HepG2 (cell line): ENCODE measurements around the gene ABCA2. TPM values are rescaled to one million over a fixed set of nuclear protein-coding genes. Genes with fewer than 3 reads are reported as not detected.

Experiments
- ATAC-seq: fragments of 200-7000 bp; cut with Tn5 transposase; 3 replicates; pipeline ENCODE4 v1.9.1; 2020; ENCODE audit warnings: mild to moderate bottlenecking, moderate library complexity
- BruUV-seq: library from RNA; stranded (reverse); fragments of 400-500 nt; replicated peaks from 2 replicates; lab custom pipeline; 2021; lab: Mats Ljungman, UMichigan
- CTCF ChIA-PET: fragments of 300-600 bp; formaldehyde crosslinking; extraction: SDS; loops from one replicate; lab custom pipeline; 2021; ENCODE audit warnings: low total read pairs, inconsistent platforms, low intra/inter-chr PET ratio; lab: Yijun Ruan, JAX
- POLR2A ChIA-PET: fragments of 350-600 bp; sonication (Branson Sonifier 250); formaldehyde crosslinking; loops from one replicate; lab custom pipeline; 2020; ENCODE audit warnings: antibody characterized with exemption, inconsistent platforms; lab: Yijun Ruan, JAX
- DNase-seq: peaks from one replicate; pipeline ENCODE4 v3.0.0-alpha.2; 2015; ENCODE audit warnings: low spot score
- FAIRE-seq: peaks from 3 replicates; lab custom pipeline; 2011; peaks lifted over from hg19 to GRCh38; lab: Jason Lieb, UNC
- H2AFZ ChIP-seq: one replicate; pipeline ENCODE4 v1.6.1; 2011; ENCODE audit warnings: low read length, inconsistent platforms
- H3K27ac ChIP-seq: fragments of 300-600 bp; 3 replicates; pipeline ENCODE4 v1.8.0; 2011; ENCODE audit warnings: mixed run types, mild to moderate bottlenecking, mixed read lengths, low read length, inconsistent platforms; ENCODE audit not compliant: insufficient read depth; ENCODE audit errors: extremely low read length
- H3K27me3 ChIP-seq, 2 experiments: fragments of 200-600 bp in 1 of 2; 2 replicates in 1 of 2; 3 replicates in 1 of 2; pipeline versions ENCODE4 v1.6.0 to v1.8.0; 2011; ENCODE audit warnings: low read length in 2 of 2, mild to moderate bottlenecking in 2 of 2, moderate library complexity in 2 of 2, inconsistent platforms in 1 of 2; ENCODE audit not compliant: insufficient read depth in 2 of 2, control insufficient read depth in 1 of 2
- H3K36me3 ChIP-seq, 2 experiments: fragments of 200-600 bp in 1 of 2; replicated peaks in 1 of 2; 2 replicates in 1 of 2; 3 replicates in 1 of 2; pipeline versions ENCODE4 v1.5.1 to v1.8.0; 2011; ENCODE audit warnings: low read length in 2 of 2, inconsistent platforms in 1 of 2; ENCODE audit not compliant: insufficient read depth in 2 of 2, control insufficient read depth in 1 of 2
- H3K4me1 ChIP-seq: 2 replicates; pipeline ENCODE4 v1.5.1; 2012; ENCODE audit warnings: low read length, inconsistent platforms; ENCODE audit not compliant: insufficient read depth
- H3K4me2 ChIP-seq: 2 replicates; pipeline ENCODE4 v1.6.0; 2011; ENCODE audit warnings: low read depth, low read length, inconsistent platforms
- H3K4me3 ChIP-seq, 3 experiments: fragments of 200-600 bp in 1 of 3; sonication (generic), shearing (Covaris generic) in 1 of 3; replicated peaks in 1 of 3; 2 replicates each; pipeline ENCODE4 v1.5.1; 2011 to 2016; ENCODE audit warnings: low read length in 3 of 3, inconsistent platforms in 2 of 3, low read depth in 2 of 3, mild to moderate bottlenecking in 2 of 3, control low read depth in 1 of 3, mixed read lengths in 1 of 3; ENCODE audit not compliant: insufficient read depth in 1 of 3
- H3K79me2 ChIP-seq: one replicate; pipeline ENCODE4 v1.6.1; 2011; ENCODE audit warnings: low read length, inconsistent platforms; ENCODE audit not compliant: insufficient read depth
- H3K9ac ChIP-seq: 2 replicates; pipeline ENCODE4 v1.6.0; 2011; ENCODE audit warnings: mild to moderate bottlenecking, low read depth, low read length, inconsistent platforms; ENCODE audit not compliant: insufficient read depth
- H3K9me3 ChIP-seq: 2 replicates; pipeline ENCODE4 v1.5.1; 2012; ENCODE audit warnings: mild to moderate bottlenecking, low read length
- H4K20me1 ChIP-seq: 2 replicates; pipeline ENCODE4 v1.6.0; 2011; ENCODE audit warnings: inconsistent platforms, mild to moderate bottlenecking, low read length, moderate library complexity; ENCODE audit not compliant: insufficient read depth
- ASH2L ChIP-seq: fragments of 300-600, 200-600 bp; sonication (generic); IDR thresholded peaks from 2 replicates; pipeline ENCODE4 v1.7.0; 2017; ENCODE audit warnings: low read depth, mild to moderate bottlenecking, moderate library complexity, mixed read lengths, low read length; ENCODE audit not compliant: insufficient read length
- ATF4 ChIP-seq, 2 experiments: fragments of 450-650 bp in 1 of 2; sonication (generic) in 1 of 2; formaldehyde crosslinking; IDR thresholded peaks; 2 replicates each; pipeline versions ENCODE4 v1.5.0 to v1.8.0; 2020 to 2022; ENCODE audit warnings: mild to moderate bottlenecking in 1 of 2, missing genetic modification reagents in 1 of 2
- HDAC1 ChIP-seq: sonication (generic); formaldehyde crosslinking; IDR thresholded peaks from 2 replicates; pipeline ENCODE4 v1.5.1; 2020; ENCODE audit warnings: mild to moderate bottlenecking, missing genetic modification reagents
- HDAC2 ChIP-seq: sonication (generic); formaldehyde crosslinking; IDR thresholded peaks from 2 replicates; pipeline ENCODE4 v1.4.0; 2020; ENCODE audit warnings: missing genetic modification reagents
- HMGXB4 ChIP-seq, 2 experiments: sonication (generic) in 1 of 2; formaldehyde crosslinking in 1 of 2; IDR thresholded peaks; 2 replicates each; pipeline versions ENCODE4 v1.4.0 to v1.6.1; 2018 to 2020; ENCODE audit warnings: missing genetic modification reagents in 2 of 2, borderline replicate concordance in 1 of 2, low read depth in 1 of 2, mild to moderate bottlenecking in 1 of 2, missing biosample characterization in 1 of 2
- KDM5B ChIP-seq: sonication (generic); formaldehyde crosslinking; IDR thresholded peaks from 2 replicates; pipeline ENCODE4 v1.4.0; 2020; ENCODE audit warnings: missing genetic modification reagents, mild to moderate bottlenecking, borderline replicate concordance
- NCOA2 ChIP-seq: sonication (generic); formaldehyde crosslinking; IDR thresholded peaks from 2 replicates; pipeline ENCODE4 v1.8.0; 2022; ENCODE audit warnings: inconsistent platforms
- PHF20 ChIP-seq: sonication (generic); formaldehyde crosslinking; IDR thresholded peaks from 2 replicates; pipeline ENCODE4 v1.5.0; 2020; ENCODE audit warnings: mild to moderate bottlenecking, missing genetic modification reagents
- POLR2AphosphoS2 ChIP-seq: IDR thresholded peaks from 2 replicates; pipeline ENCODE4 v1.6.1; 2011; ENCODE audit warnings: low read depth, low read length, improper control_type of control experiment
- RAD21 ChIP-seq: fragments of 450-650 bp; formaldehyde crosslinking; IDR thresholded peaks from 2 replicates; pipeline ENCODE4 v1.5.0; 2020; ENCODE audit warnings: mild to moderate bottlenecking
- SP5 ChIP-seq: IDR thresholded peaks from 2 replicates; pipeline ENCODE4 v1.6.1; 2016; ENCODE audit warnings: low read depth, borderline replicate concordance
- ZNF18 ChIP-seq: sonication (generic); formaldehyde crosslinking; IDR thresholded peaks from 2 replicates; pipeline ENCODE4 v1.8.0; 2022; ENCODE audit warnings: mild to moderate bottlenecking, missing genetic modification reagents; ENCODE audit not compliant: insufficient replicate concordance
- ZNF446 ChIP-seq: sonication (generic); formaldehyde crosslinking; IDR thresholded peaks from 2 replicates; pipeline ENCODE4 v1.5.0; 2020; ENCODE audit warnings: mild to moderate bottlenecking, missing genetic modification reagents
- ZNF496 ChIP-seq: sonication (generic); formaldehyde crosslinking; IDR thresholded peaks from 2 replicates; pipeline ENCODE4 v1.8.1; 2023; ENCODE audit warnings: mild to moderate bottlenecking, moderate library complexity, missing genetic modification reagents; ENCODE audit not compliant: insufficient replicate concordance
- ZNF574 ChIP-seq: sonication (generic); formaldehyde crosslinking; IDR thresholded peaks from 2 replicates; pipeline ENCODE4 v1.4.0; 2020; ENCODE audit warnings: missing genetic modification reagents
- ZNF616 ChIP-seq: sonication (generic); formaldehyde crosslinking; IDR thresholded peaks from 2 replicates; pipeline ENCODE4 v1.5.0; 2020; ENCODE audit warnings: low read depth, mild to moderate bottlenecking, missing genetic modification reagents
- WGBS: methylation state at CpG from one replicate; pipeline ENCODE4 v1.1.6; 2017; ENCODE audit warnings: low lambda C conversion rate; 5-methylcytosine and 5-hydroxymethylcytosine counted together
- in situ Hi-C: cut with HindIII; loops from 2 replicates; pipeline ENCODE4 v1.10.0; 2017; ENCODE audit warnings: low pct_unique_long_range_greater_than_20kb; ENCODE audit not compliant: extremely low pct_ligation_motif_present
- intact Hi-C: fragments of 100-400 bp; cut with micrococcal nuclease; formaldehyde crosslinking; loops from one replicate; pipeline ENCODE4 v1.10.0; 2022; ENCODE audit not compliant: unreplicated experiment
- polyA plus RNA-seq, 8 experiments: library from polyadenylated mRNA; depleted of rRNA in 3 of 8; stranded (reverse) in 7 of 8; unstranded in 1 of 8; fragments of >200 nt; fragmentation: Illumina TruSeq in 4 of 8; extraction: Trizol in 4 of 8; gene quantifications; 2 replicates each; pipeline versions ENCODE4 v1.2.1 to v1.2.3, GENCODE V29; 2011 to 2016; ENCODE audit warnings: low read depth in 4 of 8, missing spikeins in 1 of 8, mixed read lengths in 1 of 8; ENCODE audit not compliant: insufficient read depth in 1 of 8
- total RNA-seq, 5 experiments: library from RNA; depleted of rRNA; stranded (reverse); fragments of >200 nt; fragmentation: Illumina TruSeq; extraction: Trizol; gene quantifications; 2 replicates each; pipeline ENCODE4 v1.2.3, GENCODE V29; 2016; ENCODE audit warnings: low read depth in 1 of 5

ABCA2 gene
- total and polyA plus RNA-seq, 2 of the 13 experiments (the other 11 are each of a cell fraction or from before 2014, with no cell fraction given) = 2.9 to 19.2 TPM

- peaks cover 2 to 4% of the 10 kb centered on the region in 2 experiments; a peak in 1 of 5 replicates for H3K36me3 ChIP-seq
- DNase-seq (peak; percentile 64), FAIRE-seq (no peak), ATAC-seq (peak; percentile 49)
- 0% methylated on average over 4 of the region's 6 CpGs for WGBS
- H3K9me3 ChIP-seq = no peaks in the 10 kb centered on the region
- in situ Hi-C loops (no loop called here), intact Hi-C loops (no loop called here)
- peak overlapping the region; percentile 58 to 88 (median 74) for H3K4me3 ChIP-seq
- BruUV-seq = no TSS peak
- CTCF ChIA-PET = no interaction called here
- POLR2A ChIA-PET = interaction anchor here (0.6 to 6.0 kb wide), 15 partner anchors 10 to 590 kb away, joined by 3 to 105 read pairs (median 4); partner anchors contain the start of genes ENTPD2, MAN1B1, SSNA1 and TMEM141
- H3K9ac ChIP-seq = peak overlapping the region; percentile 66
- peaks cover 7% of the 10 kb centered on the region; the same call in 1 of the 2 replicates for H4K20me1 ChIP-seq
- peak overlapping the region; percentile 70 for H3K27ac ChIP-seq
- peaks cover 60% of the 10 kb centered on the region for H3K4me1 ChIP-seq
- H3K79me2 ChIP-seq = peaks cover 13% of the 10 kb centered on the region
- no peaks in the 10 kb centered on the region; a peak in 1 of 5 replicates for H3K27me3 ChIP-seq
- peak overlapping the region; percentile 96 for H3K4me2 ChIP-seq
- H2AFZ ChIP-seq = no peak overlapping the region
- no peak for TF ChIP-seq KDM5B (CRISPR knock-in tag)
- no peak for TF ChIP-seq ZNF446 (CRISPR knock-in tag)
- TF ChIP-seq HDAC2 (CRISPR knock-in tag) = 0 out of 2 replicates have a peak, but pooled peaks have one; percentile 4
- no peak for TF ChIP-seq ZNF18
- TF ChIP-seq ZNF496 (CRISPR knock-in tag) = no peak
- TF ChIP-seq ZNF616 (CRISPR knock-in tag) = no peak
- TF ChIP-seq ASH2L = peak; percentile 15
- peak in 1 of 2 experiments; percentile 44; a peak in 1 of 4 replicates for TF ChIP-seq HMGXB4 (CRISPR knock-in tag; IDR thresholded peaks at IDR 0.05; ENCODE audit: borderline replicate concordance in 1 of 2, low read depth in 1 of 2)
- no peak for TF ChIP-seq POLR2AphosphoS2
- TF ChIP-seq SP5 (CRISPR knock-in tag) = 0 out of 2 replicates have a peak, but pooled peaks have one; percentile 4
- peak; percentile 36; the same call in 1 of the 2 replicates for TF ChIP-seq NCOA2 (CRISPR knock-in tag)
- peak; percentile 18; the same call in 1 of the 2 replicates for TF ChIP-seq HDAC1
- peak; percentile 11; the same call in 1 of the 2 replicates for TF ChIP-seq RAD21 (CRISPR knock-in tag)
- no peak for TF ChIP-seq ZNF574 (CRISPR knock-in tag)
- no peak for TF ChIP-seq PHF20
- no peak for TF ChIP-seq ATF4 (CRISPR knock-in tag; IDR thresholded peaks at IDR 0.05)
Observed at GRCh38 chr9:137070906-137071275, 42.9 kb upstream of the ABCA2 start.
